Hepatic stellate cell (primary cell): ENCODE measurements around the gene LHX4.

Experiments used
- DNase-seq: peaks from one replicate; pipeline ENCODE4 v3.0.0; 2011; ENCODE audit warnings: low spot score

The LHX4 gene

DNA sequence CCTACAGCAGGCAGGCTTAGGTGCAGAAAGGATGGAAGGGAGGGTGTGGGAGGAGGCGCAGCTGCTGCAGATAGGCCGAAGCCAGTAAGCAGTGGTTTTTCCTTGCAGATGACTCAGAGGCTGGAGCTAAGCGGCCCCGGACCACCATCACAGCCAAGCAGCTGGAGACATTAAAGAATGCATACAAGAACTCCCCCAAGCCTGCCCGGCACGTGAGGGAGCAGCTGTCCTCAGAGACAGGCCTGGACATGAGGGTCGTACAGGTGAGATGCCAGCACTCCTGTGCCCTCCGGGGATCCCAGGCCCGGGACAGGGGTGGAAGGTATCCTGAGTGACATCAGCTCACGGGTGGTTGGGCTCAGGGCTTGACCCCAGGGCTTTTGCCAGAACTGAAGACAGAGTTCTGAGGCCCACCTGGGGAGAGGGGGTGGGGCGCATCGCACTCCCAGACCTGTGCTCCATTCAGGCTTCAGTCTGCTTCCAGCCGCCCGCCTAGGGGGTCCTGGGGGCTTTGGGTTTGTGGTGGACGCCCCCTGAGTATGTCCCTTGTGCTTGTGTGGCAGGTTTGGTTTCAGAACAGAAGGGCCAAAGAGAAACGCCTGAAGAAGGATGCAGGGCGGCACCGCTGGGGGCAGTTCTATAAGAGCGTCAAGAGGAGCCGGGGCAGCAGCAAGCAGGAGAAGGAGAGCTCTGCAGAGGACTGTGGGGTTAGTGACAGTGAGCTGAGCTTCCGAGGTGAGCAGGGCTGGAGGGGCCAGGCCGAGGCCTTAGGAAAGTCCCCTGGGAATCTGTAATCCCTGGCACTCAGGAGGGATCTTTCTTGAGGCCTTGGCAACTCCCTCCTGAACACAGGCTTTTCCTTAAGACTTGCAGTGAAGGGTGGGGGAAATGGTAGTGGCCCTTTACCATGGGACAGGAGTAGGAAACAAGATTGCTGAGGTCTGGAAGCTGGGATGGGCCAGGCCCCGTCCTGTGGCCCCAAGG, 41.5 kb downstream of the LHX4 start:
- no peak for DNase-seq

DNA sequence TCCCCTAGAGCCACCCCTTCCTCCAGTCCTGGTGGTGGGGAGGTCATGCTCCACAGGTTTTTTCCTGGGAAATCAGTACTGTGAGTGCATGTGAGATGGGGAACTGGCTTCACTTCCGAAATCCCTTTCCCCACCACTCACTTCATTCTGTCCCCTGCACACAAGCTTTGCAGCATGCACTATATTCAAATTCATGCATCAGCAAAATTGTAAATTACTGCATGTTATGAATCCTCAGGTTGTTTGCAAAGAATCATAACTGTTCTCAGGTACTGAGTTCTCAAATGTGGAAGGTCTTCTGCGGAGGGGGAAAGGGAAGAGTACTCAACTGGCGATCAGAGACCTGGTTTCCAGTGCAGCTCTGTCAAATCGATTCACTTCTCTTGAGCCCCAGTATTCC, 42.3 kb downstream of the LHX4 start:
- no peak for DNase-seq

DNA sequence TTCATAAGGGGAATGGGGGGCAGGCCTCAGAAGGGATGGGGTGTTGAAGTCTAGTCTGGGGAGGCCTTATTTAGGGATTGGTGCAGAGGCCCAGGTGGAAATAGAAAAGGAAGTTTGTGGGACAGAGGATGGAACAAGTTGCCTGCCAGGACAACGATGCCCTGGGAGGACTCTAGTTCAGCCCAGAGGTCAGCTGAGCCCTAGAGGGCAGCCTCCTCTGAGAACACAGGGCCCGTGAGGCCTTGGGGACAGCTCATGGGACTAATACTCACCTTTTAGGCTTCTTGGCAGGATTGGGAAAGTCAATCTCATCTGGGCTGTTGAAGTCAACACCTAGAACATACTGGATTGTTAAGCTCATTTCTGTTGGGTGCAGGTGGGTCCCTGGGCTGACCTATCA, 43.0 kb downstream of the LHX4 start:
- DNase-seq, result no peak

DNA sequence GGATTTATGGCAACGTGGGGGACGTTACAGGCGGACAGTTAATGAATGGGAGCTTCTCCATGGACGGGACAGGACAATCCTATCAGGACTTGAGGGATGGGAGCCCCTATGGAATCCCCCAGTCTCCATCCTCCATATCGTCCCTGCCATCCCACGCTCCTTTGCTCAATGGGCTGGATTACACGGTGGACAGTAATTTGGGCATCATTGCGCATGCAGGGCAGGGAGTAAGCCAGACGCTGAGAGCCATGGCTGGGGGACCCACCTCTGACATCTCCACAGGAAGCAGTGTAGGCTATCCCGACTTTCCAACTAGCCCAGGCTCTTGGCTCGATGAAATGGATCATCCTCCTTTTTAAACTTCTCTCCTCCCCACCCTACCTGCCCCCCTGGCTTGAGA, 44.2 kb downstream of the LHX4 start:
- DNase-seq, result no peak

- DNase-seq, result no peak
Observed at GRCh38 chr1:180275726-180276125, 45.7 kb downstream of the LHX4 start.

GRCh38 chr1:180277476-180278193, 47.6 kb downstream of the LHX4 start:
- no peak for DNase-seq

- no peak for DNase-seq
Observed at GRCh38 chr1:180278194-180278515, 48.1 kb downstream of the LHX4 start.

DNA sequence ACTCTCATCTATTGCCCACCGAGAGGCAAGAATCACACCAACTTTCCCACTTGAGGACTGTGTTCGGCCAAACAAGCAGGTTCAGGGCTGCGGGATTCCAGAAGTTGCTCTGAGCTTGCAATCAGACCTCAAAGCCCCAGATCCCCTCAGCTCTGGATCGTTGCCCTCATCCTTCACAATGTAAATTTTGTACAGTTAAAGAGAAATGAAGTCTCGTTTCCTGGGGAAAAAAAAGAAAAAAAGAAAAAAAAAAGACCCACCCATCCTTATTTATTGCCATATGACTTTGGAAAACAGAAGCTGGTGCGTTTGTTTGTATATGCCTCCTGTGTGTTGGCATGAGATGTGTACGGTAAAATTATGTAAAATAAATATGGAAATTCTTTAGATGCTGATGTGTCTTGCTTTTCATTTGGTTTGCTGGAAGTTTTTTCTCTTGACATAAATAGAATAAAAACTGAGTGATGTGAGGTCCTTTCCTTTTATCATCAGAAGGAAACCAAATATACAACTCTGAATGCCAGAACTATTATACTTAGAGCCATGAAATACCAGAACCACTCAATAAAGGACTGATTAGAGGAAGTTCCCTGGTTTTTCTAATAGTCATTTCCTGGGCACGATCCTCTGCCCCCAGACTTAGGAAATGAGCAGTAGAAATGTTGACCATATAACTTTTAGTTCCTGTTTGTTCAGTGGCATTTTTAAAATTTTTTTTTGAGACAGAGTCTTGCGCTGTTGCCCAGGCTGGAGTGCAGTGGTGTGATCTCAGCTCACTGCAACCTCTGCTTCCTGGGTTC, 48.7 kb downstream of the LHX4 start:
- DNase-seq, result no peak

- DNase-seq, result no peak
Observed at GRCh38 chr1:180279651-180280050, 49.6 kb downstream of the LHX4 start.

- DNase-seq, result no peak
Observed at GRCh38 chr1:180280617-180281016, 50.6 kb downstream of the LHX4 start.

DNA sequence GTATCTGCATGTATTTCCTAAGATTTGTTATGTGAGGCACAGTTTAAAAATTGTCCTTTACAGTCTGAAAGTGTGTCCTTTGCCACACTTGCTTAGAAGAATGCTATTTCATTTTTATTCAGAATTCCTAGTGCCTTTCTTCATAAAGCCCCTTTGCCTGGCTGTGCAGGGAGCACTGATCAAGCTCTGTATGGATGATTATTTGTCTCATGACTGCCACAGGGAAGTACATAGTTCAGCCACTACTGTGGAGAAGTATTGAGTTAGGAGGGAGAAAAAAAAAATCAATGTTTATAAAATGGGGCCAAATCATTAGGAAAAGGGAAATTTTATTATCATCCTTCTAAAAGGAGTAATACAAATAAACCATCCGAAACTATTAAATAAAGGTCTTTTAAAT, 51.4 kb downstream of the LHX4 start:
- DNase-seq, result no peak

GRCh38 chr1:180282401-180283044, 52.5 kb downstream of the LHX4 start:
- DNase-seq, result no peak

DNA sequence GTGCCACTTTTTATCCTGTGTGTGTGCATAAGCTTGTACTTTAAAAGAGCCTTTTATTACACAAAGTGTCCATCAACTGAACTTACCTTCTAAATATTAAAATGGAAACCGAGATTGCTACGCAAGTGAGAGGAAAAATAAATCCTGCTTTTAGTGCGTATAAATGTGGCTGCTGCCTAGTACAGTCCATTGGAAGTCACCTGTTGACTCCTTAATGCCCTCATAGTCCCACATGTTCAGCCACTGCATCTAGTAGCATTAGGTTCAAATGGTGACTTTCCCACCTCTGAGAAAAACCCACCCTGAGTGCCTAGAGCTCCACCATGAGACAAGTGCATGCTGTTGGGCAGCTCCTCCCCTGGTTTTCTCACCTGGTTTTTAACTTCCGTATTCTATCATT, 53.0 kb downstream of the LHX4 start:
- no peak for DNase-seq

GRCh38 chr1:180286417-180286816, 56.4 kb downstream of the LHX4 start:
- DNase-seq, result no peak

DNA sequence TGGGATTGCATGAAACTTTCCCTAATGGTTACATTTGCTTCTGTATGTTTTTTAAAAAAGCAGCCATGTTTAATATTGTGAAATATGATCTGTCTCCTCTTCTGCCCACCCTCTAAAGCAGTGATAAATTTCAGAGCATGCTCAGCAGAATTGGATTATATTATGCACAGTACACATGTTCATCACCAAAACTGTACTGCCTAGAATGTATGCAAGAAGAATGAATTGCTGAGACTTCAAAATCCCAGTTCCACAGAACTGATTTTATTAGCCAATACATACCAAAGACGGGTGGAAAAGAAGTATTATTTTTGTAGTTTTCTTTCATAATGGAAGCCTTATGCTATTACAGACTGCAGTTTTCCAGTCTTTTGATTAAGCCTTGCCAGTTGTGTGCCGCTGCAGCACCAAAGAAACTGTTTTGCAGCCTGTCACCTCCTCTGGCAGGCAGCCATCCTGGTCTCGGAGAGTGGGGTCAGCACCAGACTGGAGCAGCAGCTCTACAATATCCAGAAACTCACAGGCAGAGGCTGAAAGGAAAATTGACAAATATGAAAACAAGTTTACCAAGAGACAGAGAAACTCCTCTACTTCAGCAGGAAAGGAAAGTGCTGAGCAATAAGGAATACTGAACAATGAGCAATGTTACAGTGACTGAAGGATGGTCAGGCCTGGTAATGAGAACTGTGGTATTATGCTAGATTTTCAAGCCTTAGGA, 58.1 kb downstream of the LHX4 start:
- DNase-seq, result no peak

- no peak for DNase-seq
Observed at GRCh38 chr1:180288940-180289339, 58.9 kb downstream of the LHX4 start.

GRCh38 chr1:180290265-180291001, 60.4 kb downstream of the LHX4 start:
- no peak for DNase-seq

DNA sequence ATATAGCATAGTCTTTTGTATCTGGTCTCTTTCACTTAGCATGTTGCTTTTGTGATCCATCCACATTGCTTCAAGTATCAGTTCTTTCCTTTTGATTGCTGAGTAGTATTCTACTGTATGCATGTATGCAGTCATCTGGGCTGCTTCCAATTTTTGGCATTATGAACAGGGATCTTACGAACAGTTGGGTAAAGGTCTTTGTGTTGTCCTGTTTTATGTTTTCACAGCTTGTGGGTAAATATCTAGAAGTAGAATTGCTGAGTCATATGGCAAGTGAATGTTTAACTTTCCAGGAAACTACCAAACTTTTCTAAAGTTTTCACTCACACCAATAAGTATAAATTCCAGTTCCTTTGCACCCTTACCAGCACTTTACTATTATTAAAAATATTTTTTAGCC, 60.9 kb downstream of the LHX4 start:
- no peak for DNase-seq

DNA sequence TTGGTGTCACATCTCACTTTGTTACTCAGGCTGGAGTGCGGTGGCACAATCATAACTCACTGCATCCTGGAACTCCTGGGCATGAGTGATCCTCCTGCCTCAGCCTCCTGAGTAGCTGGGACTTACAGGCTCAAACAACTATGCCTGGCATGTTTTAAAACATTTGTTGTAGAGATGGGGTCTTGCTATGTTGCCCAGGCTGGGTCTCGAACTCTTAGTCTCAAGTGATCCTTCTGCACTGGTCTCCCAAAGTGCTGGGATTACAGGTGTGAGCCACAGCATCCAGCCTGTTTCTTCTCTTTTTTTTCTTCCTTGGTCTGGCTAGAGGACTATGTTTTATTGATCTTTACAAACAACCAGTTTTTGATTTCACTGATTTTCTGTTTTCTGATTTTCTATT, 64.6 kb downstream of the LHX4 start:
- no peak for DNase-seq

- DNase-seq, result no peak
Observed at GRCh38 chr1:180295999-180296398, 65.9 kb downstream of the LHX4 start.
